Hepatocyte (in vitro differentiated cells): ENCODE measurements around the gene FAM234A. TPM values are rescaled to one million over a fixed set of nuclear protein-coding genes. Genes with fewer than 3 reads are reported as not detected.

ENCODE experiments used
- DNase-seq: peaks from one replicate; pipeline ENCODE4 v3.0.0-alpha.2; 2016; ENCODE audit warnings: low spot score
- H2AFZ ChIP-seq: fragments of 200-600 bp; sonication (generic); 2 replicates; pipeline ENCODE4 v1.6.0; 2016; ENCODE audit warnings: antibody characterized with exemption, mild to moderate bottlenecking
- H3K27ac ChIP-seq: fragments of 200-600 bp; sonication (generic); 2 replicates; pipeline ENCODE4 v1.5.1; 2016; ENCODE audit warnings: mild to moderate bottlenecking
- H3K27me3 ChIP-seq: fragments of 200-600 bp; sonication (generic); 2 replicates; pipeline ENCODE4 v1.6.1; 2016
- H3K36me3 ChIP-seq: fragments of 200-600 bp; sonication (generic); replicated peaks from 2 replicates; pipeline ENCODE4 v1.5.1; 2016; ENCODE audit warnings: low read depth; ENCODE audit not compliant: insufficient read depth
- H3K4me1 ChIP-seq: fragments of 200-600 bp; sonication (generic); 2 replicates; pipeline ENCODE4 v1.5.1; 2016; ENCODE audit warnings: mild to moderate bottlenecking, moderate library complexity; ENCODE audit not compliant: insufficient read depth
- H3K4me2 ChIP-seq: fragments of 200-600 bp; sonication (generic); 2 replicates; pipeline ENCODE4 v1.6.0; 2016
- H3K4me3 ChIP-seq: fragments of 200-600 bp; sonication (generic); 2 replicates; pipeline ENCODE4 v1.5.1; 2016; ENCODE audit warnings: mild to moderate bottlenecking
- H3K79me2 ChIP-seq: fragments of 200-600 bp; sonication (generic); 2 replicates; pipeline ENCODE4 v1.6.0; 2017; ENCODE audit warnings: mild to moderate bottlenecking
- H3K9me2 ChIP-seq: fragments of 200-600 bp; sonication (generic); replicated peaks from 2 replicates; pipeline ENCODE4 v1.6.0; 2017; ENCODE audit warnings: mild to moderate bottlenecking; ENCODE audit not compliant: insufficient read depth
- H3K9me3 ChIP-seq: fragments of 200-600 bp; sonication (generic); 2 replicates; pipeline ENCODE4 v1.5.1; 2016; ENCODE audit warnings: low read depth, mild to moderate bottlenecking
- H4K20me1 ChIP-seq: fragments of 200-600 bp; sonication (generic); 2 replicates; pipeline ENCODE4 v1.6.0; 2016; ENCODE audit warnings: mild to moderate bottlenecking; ENCODE audit not compliant: insufficient read depth, poor library complexity, severe bottlenecking
- EZH2 ChIP-seq: fragments of 200-600 bp; sonication (generic); IDR thresholded peaks from 2 replicates; pipeline ENCODE4 v1.6.1; 2016; ENCODE audit warnings: antibody characterized with exemption, mild to moderate bottlenecking, borderline replicate concordance
- EZH2phosphoT487 ChIP-seq: fragments of 200-600 bp; sonication (generic); IDR thresholded peaks from one replicate; pipeline ENCODE4 v1.6.1; 2018; ENCODE audit warnings: antibody characterized with exemption, mild to moderate bottlenecking, low read depth, moderate library complexity; ENCODE audit not compliant: unreplicated experiment, severe bottlenecking
- WGBS: methylation state at CpG from one replicate; pipeline ENCODE4 v1.1.6; 2016; ENCODE audit warnings: low lambda C conversion rate; ENCODE audit errors: missing lambda C conversion rate; 5-methylcytosine and 5-hydroxymethylcytosine counted together
- polyA plus RNA-seq: library from polyadenylated mRNA; unstranded; fragments of >200 nt; fragmentation: Nextera tagmentation; extraction: Ambion mirVana; gene quantifications from 2 replicates; pipeline ENCODE4 v1.2.1, GENCODE V29; 2016
- total RNA-seq: library from RNA; depleted of rRNA; stranded (reverse); fragments of >200 nt; gene quantifications from 2 replicates; pipeline ENCODE4 v1.2.3, GENCODE V29; 2014
- TF ChIP-seq, protein P1 (sequence below): fragments of 200-600 bp; sonication (generic); IDR thresholded peaks from 2 replicates; pipeline ENCODE4 v1.5.1; 2016; ENCODE audit warnings: antibody characterized with exemption, mild to moderate bottlenecking; ENCODE audit not compliant: poor library complexity

FAM234A gene
- total and polyA plus RNA-seq, 2 experiments from 2014 or later, result 84.1 to 106 TPM

DNA sequence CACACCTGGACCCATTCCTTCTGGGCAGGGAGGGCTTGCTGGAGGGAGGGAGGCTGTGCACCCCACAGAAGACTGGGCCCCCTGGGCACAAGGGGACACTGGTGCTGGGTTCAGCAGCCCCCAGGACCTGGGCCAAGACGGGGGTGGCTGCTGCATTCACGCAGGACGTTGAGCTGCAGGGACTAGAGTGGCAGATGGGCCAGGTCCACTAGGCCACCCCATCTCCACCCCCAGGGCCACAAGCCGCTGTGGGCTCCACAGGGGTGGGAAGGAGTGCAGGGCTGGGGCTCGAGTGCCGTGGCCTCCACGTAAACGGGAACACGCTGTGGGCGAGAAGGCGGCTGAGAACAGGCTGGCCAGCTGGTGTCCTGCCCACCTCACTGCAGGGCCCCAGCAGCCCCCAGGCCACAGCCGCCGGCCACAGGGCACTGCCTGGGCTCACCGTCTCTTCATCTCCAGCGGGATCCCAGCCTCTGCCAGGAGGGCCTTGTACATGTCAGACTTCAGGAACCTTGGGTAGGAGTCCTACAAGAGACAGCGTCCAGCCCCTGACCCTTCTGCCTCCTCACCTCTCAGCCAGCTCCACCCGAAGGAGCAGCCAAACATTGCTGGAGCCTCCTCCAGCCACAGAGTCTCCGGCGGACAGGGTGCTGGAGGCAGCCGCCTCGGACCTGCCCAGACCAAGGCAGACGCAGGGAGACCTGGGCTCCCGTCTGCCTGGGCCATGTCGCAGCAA is 34.6 kb downstream of the FAM234A start:
- 92% methylated on average over 24 of the region's 24 CpGs for WGBS
- Histone ChIP-seq H3K27ac (no peak overlapping the region), H3K27me3 (peaks cover 4% of the 10 kb centered on the region), H4K20me1 (no peaks in the 10 kb centered on the region), H3K79me2 (no peaks in the 10 kb centered on the region), H3K4me3 (no peak overlapping the region), H3K9me3 (no peaks in the 10 kb centered on the region), H3K9me2 (no peaks in the 10 kb centered on the region), H3K4me1 (no peaks in the 10 kb centered on the region), H2AFZ (no peak overlapping the region), H3K36me3 (no peaks in the 10 kb centered on the region), H3K4me2 (no peak overlapping the region)
- no peak for TF ChIP-seq EZH2phosphoT487
- TF ChIP-seq, protein P1, sequence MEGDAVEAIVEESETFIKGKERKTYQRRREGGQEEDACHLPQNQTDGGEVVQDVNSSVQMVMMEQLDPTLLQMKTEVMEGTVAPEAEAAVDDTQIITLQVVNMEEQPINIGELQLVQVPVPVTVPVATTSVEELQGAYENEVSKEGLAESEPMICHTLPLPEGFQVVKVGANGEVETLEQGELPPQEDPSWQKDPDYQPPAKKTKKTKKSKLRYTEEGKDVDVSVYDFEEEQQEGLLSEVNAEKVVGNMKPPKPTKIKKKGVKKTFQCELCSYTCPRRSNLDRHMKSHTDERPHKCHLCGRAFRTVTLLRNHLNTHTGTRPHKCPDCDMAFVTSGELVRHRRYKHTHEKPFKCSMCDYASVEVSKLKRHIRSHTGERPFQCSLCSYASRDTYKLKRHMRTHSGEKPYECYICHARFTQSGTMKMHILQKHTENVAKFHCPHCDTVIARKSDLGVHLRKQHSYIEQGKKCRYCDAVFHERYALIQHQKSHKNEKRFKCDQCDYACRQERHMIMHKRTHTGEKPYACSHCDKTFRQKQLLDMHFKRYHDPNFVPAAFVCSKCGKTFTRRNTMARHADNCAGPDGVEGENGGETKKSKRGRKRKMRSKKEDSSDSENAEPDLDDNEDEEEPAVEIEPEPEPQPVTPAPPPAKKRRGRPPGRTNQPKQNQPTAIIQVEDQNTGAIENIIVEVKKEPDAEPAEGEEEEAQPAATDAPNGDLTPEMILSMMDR, result no peak
- TF ChIP-seq EZH2, result no peak
- DNase-seq, result no peak

DNA sequence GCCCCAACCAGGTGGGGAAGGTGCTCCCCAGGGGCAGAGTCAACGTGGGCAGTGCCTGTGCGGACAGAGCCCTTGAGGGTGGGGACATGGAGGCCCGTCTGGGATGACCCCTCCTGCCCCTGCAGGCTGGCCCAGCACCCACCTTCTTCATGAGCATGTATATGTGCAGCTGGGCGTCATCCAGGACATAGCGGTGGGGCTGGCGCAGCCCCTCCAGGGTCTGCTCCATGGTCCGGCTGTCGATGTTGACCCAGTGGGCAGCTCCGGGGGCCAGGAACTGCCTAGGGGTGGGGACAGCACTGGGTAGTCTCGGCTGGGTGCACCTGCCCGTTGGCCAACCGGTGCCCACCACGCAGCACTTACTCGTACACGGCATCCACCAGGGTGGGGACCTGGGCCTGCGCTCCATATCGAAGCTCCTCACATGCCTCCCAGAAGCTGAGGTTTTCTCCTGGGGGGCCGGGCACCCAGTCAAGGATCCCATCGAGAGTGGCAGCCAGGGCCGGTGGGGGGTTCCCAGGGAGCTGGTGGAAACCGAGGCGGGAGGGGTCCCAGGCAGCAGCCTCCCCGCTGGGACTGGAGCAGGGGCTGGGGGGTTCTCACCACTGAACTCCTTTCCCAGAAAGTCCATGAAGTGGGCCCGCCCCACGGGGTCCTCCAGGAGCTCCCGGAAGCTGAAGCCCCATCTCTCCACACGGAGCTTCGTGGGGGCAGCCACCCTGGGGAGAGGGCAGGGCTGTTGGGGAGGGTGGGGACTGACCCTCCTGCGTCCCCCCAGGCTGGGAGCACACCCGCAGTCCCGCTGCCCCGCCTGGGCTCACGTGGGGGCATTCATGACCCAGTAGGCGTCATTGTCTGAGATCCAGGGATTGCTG is 36.0 kb downstream of the FAM234A start:
- Histone ChIP-seq H2AFZ (no peak overlapping the region), H3K9me2 (no peaks in the 10 kb centered on the region), H3K79me2 (no peaks in the 10 kb centered on the region), H4K20me1 (no peaks in the 10 kb centered on the region), H3K27ac (no peak overlapping the region), H3K4me1 (no peaks in the 10 kb centered on the region), H3K27me3 (peaks cover 15% of the 10 kb centered on the region), H3K36me3 (no peaks in the 10 kb centered on the region), H3K9me3 (no peaks in the 10 kb centered on the region), H3K4me2 (no peak overlapping the region), H3K4me3 (no peak overlapping the region)
- DNase-seq, result no peak
- 87% methylated on average over 16 of the region's 34 CpGs for WGBS
- TF ChIP-seq, protein P1, result no peak
- TF ChIP-seq EZH2 (no peak), EZH2phosphoT487 (no peak)

DNA sequence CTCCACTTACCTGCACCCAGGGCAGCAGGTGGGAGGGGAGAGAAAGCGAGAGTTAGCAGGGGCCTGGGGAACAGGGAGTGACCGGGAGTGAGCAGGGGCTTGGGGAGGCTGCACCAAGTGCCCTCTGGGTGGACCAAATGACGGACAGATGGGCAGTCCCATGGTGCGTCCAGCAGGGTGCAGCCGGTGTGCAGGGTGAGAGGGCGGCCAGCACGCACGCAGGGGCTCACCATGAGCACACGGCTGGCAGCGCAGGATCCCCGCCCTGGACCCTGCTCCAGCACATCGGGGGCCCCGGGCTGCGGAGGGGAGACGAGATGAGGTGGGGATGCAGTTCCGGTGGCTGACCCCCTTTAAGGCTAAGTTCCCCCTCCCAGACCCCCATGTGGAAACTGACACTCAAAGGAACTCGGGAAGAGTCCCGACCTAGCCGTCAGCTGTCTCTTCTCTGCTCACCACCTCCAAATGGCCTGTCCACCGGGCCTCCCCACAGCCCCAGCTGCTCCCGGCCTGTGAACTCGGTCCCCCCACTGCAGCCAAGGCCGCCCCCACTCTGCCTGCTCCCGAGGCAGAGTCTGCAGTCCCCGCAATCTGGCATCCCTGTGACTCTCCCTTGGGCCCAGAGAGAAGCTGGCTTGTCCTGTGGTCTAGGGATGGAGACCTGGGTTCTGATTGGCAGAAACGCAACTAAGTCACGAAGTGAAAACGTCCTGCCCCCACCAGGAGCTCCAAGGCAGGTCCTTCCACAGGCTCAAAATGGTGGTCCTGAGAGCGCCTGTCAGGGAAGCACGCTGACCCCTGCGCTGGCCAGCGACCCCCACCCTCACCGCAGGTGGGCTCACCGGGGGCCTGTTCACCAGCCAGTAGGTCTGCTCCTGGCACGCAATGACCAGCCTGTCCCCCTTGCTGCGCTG is 38.3 kb downstream of the FAM234A start:
- no peaks in the 10 kb centered on the region for H4K20me1 ChIP-seq
- peaks cover 28% of the 10 kb centered on the region for H3K27me3 ChIP-seq
- no peaks in the 10 kb centered on the region for H3K9me2 ChIP-seq
- no peaks in the 10 kb centered on the region for H3K79me2 ChIP-seq
- 90% methylated on average over 26 of the region's 36 CpGs for WGBS
- H3K4me3 ChIP-seq, result no peak overlapping the region
- no peak overlapping the region for H3K27ac ChIP-seq
- H3K4me1 ChIP-seq, result no peaks in the 10 kb centered on the region
- H3K9me3 ChIP-seq, result no peaks in the 10 kb centered on the region
- H2AFZ ChIP-seq, result no peak overlapping the region
- TF ChIP-seq EZH2, result no peak
- TF ChIP-seq, protein P1, result no peak
- H3K36me3 ChIP-seq, result no peaks in the 10 kb centered on the region
- no peak for DNase-seq
- no peak overlapping the region for H3K4me2 ChIP-seq
